Measurements from ENCODE around the gene RPL5.
A peak's percentile ranks its signal among the peaks of the same experiment; 100 is the strongest.

Gene RPL5

DNA sequence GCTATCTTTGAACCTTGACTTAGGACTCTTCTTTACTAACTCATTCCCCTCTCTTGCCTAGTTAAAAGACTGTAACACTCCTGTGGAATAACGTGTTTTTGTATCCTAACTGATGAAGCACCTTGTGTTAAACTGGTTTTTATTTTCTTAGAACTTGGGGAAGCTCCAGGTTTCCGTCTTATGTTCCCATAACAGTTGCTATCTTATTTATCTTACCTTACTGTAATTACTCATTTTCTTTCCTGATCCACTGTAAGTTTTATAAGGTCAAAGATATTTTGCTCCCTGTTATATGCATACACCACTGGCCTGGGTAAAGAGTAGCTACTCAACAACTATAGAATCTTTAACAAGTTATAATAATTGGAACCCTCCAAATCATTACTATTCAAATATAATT, 43.1 kb downstream of the RPL5 start:
- Histone ChIP-seq H3K9me3 (ENCODE audit: control insufficient read depth in 1 of 2, low read length in 2 of 2) (peaks cover 0 to 2% of the 10 kb centered on the region in 2 donors), H3K36me3 (ENCODE audit: control insufficient read depth in 1 of 2, insufficient read depth in 2 of 2, low read length in 2 of 2) (peaks cover 0 to 7% of the 10 kb centered on the region in 2 donors)

DNA sequence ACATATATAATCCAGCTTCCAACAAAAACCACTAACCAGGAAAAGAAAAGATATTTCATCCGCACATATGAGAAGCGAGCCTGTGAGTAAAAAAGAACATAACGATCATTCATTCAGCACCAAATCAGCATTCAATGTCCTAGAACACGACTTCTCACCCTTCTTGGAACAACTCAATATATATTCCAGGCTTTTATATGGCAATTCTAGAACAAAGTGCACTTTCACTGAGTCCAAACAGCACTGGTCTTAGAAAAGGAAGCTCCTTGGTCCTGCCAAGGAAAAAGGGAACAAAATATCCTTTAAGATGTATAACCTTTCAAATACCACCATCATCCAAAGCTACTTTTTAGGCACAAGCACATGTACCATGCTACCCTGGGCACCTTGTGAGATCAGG, 44.5 kb downstream of the RPL5 start:
- Histone ChIP-seq H3K27me3 (ENCODE audit: control insufficient read depth in 1 of 2, insufficient read depth in 2 of 2, low read length in 2 of 2) (no peaks in the 10 kb centered on the region), H3K36me3 (ENCODE audit: control insufficient read depth in 1 of 2, insufficient read depth in 2 of 2, low read length in 2 of 2) (peaks cover 0 to 7% of the 10 kb centered on the region in 2 donors), H3K4me1 (ENCODE audit: control insufficient read depth in 1 of 2, insufficient read depth in 2 of 2, low read length in 2 of 2) (peaks cover 0 to 10% of the 10 kb centered on the region in 2 donors), H3K27ac (ENCODE audit: low read depth, low read length) (no peak overlapping the region), H3K4me3 (ENCODE audit: low read depth in 1 of 2, low read length in 2 of 2) (no peak overlapping the region), H3K9me3 (ENCODE audit: control insufficient read depth in 1 of 2, low read length in 2 of 2) (peaks cover 0 to 2% of the 10 kb centered on the region in 2 donors), H3K9ac (ENCODE audit: low read depth in 1 of 2, low read length in 2 of 2) (no peak overlapping the region)

More for the DNA sequence above, 43.1 kb downstream of the RPL5 start:
- Histone ChIP-seq H3K4me1 (ENCODE audit: control insufficient read depth in 1 of 2, insufficient read depth in 2 of 2, low read length in 2 of 2) (peaks cover 0 to 10% of the 10 kb centered on the region in 2 donors), H3K27me3 (ENCODE audit: control insufficient read depth in 1 of 2, insufficient read depth in 2 of 2, low read length in 2 of 2) (no peaks in the 10 kb centered on the region), H3K4me3 (ENCODE audit: low read depth in 1 of 2, low read length in 2 of 2) (no peak overlapping the region), H3K9ac (ENCODE audit: low read depth in 1 of 2, low read length in 2 of 2) (no peak overlapping the region), H3K27ac (ENCODE audit: low read depth, low read length) (no peak overlapping the region)

DNA sequence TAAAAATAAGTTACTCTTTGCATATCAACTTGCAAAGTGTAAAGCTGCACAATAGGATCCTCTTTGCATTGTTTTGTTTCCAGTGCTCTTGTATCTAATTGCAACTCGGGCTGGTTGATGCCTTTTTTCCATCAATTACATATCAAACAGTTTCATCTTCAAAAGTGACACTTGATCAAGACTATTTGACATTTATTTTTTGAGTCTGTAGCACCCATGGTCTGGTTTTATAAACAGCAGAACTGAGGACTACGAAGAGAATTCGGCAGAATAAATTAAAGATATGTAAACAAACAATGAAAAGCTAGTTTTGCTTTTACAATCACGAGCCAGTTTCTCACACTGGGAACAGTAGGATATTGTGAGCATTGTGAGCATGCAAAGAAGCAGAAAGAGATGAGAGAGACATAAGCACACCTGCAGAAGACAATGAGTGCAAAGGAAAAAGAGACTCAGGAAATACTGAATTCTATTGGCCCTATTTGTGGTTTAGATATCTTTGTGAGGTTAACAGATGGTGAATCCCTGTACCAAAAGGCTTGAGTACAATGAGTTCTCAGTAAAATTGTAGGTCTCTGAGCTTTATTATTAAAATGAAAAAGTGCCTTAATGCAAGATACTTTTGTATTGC, 45.4 kb downstream of the RPL5 start:
- Histone ChIP-seq H3K4me1 (ENCODE audit: control insufficient read depth in 1 of 2, insufficient read depth in 2 of 2, low read length in 2 of 2) (peaks cover 0 to 10% of the 10 kb centered on the region in 2 donors), H3K9ac (ENCODE audit: low read depth in 1 of 2, low read length in 2 of 2) (no peak overlapping the region), H3K36me3 (ENCODE audit: control insufficient read depth in 1 of 2, insufficient read depth in 2 of 2, low read length in 2 of 2) (peaks cover 0 to 7% of the 10 kb centered on the region in 2 donors), H3K27me3 (ENCODE audit: control insufficient read depth in 1 of 2, insufficient read depth in 2 of 2, low read length in 2 of 2) (no peaks in the 10 kb centered on the region), H3K9me3 (ENCODE audit: control insufficient read depth in 1 of 2, low read length in 2 of 2) (peaks cover 0 to 2% of the 10 kb centered on the region in 2 donors), H3K27ac (ENCODE audit: low read depth, low read length) (no peak overlapping the region), H3K4me3 (ENCODE audit: low read depth in 1 of 2, low read length in 2 of 2) (peak overlapping the region in 1 of 2 donors; percentile 18)

GRCh38 chr1:92877792-92878191, 46.0 kb downstream of the RPL5 start:
- Histone ChIP-seq H3K36me3 (ENCODE audit: control insufficient read depth in 1 of 2, insufficient read depth in 2 of 2, low read length in 2 of 2) (peaks cover 0 to 7% of the 10 kb centered on the region in 2 donors), H3K4me1 (ENCODE audit: control insufficient read depth in 1 of 2, insufficient read depth in 2 of 2, low read length in 2 of 2) (peaks cover 0 to 10% of the 10 kb centered on the region in 2 donors), H3K9me3 (ENCODE audit: control insufficient read depth in 1 of 2, low read length in 2 of 2) (no peaks in the 10 kb centered on the region), H3K4me3 (ENCODE audit: low read depth in 1 of 2, low read length in 2 of 2) (peak overlapping the region in 1 of 2 donors; percentile 18), H3K27ac (ENCODE audit: low read depth, low read length) (no peak overlapping the region), H3K27me3 (ENCODE audit: control insufficient read depth in 1 of 2, insufficient read depth in 2 of 2, low read length in 2 of 2) (no peaks in the 10 kb centered on the region), H3K9ac (ENCODE audit: low read depth in 1 of 2, low read length in 2 of 2) (no peak overlapping the region)

DNA sequence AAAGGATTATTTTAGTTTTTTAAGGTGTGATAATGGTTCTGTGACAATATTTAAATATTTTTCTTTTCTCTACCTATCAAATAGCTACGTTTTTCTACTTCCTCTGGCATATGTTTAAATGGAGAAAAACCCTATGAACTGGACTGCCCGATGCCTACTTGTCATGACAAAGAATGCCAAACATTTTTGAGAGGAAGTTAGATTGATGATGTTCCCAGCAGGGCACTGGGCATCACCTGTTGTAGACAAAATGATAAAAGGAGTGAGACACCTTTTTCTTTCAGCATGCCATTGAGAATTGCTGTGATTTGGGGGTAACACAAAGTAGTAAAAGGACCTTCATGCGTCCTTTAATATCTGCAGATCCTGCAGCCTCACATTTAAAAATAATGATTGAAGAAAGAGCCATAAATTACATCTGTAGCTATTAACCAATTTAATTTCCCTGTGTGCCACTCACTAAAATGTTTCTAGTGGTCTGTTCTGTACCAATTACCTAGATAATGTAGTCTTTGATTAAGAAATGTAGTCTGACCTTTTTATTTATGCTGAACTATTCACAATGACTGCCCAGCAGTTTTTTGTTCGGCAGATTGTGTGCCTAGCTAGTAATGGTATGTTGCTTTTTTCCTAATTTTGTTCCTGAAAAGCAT, 47.6 kb downstream of the RPL5 start:
- H3K4me3 ChIP-seq (ENCODE audit: low read depth in 1 of 2, low read length in 2 of 2) = no peak overlapping the region
- peaks cover 0 to 6% of the 10 kb centered on the region in 2 donors for H3K36me3 ChIP-seq (ENCODE audit: control insufficient read depth in 1 of 2, insufficient read depth in 2 of 2, low read length in 2 of 2)
- peaks cover 0 to 10% of the 10 kb centered on the region in 2 donors for H3K4me1 ChIP-seq (ENCODE audit: control insufficient read depth in 1 of 2, insufficient read depth in 2 of 2, low read length in 2 of 2)
- no peaks in the 10 kb centered on the region for H3K9me3 ChIP-seq (ENCODE audit: control insufficient read depth in 1 of 2, low read length in 2 of 2)
- H3K27me3 ChIP-seq (ENCODE audit: control insufficient read depth in 1 of 2, insufficient read depth in 2 of 2, low read length in 2 of 2) = no peaks in the 10 kb centered on the region
- H3K27ac ChIP-seq (ENCODE audit: low read depth, low read length) = no peak overlapping the region
- no peak overlapping the region for H3K9ac ChIP-seq (ENCODE audit: low read depth in 1 of 2, low read length in 2 of 2)

DNA sequence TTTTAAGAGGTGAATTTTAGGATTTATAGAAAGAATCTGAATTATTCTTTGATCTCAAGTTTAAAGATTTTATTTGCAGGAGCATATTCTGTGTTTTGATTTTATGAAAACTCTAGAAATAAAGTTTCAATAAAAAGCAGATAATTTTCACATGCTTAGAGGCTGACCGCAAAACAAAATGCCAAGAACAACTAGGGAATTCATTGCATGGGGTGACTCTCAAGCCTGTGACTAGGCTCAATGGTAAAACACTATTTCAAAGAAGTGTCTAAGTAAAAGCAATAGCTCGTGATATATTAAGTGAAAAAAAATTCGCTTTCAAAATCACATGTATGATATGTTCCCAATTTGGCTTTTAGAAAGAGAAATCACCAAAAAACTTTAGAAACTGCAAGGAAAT, 49.6 kb downstream of the RPL5 start:
- Histone ChIP-seq H3K4me3 (ENCODE audit: low read depth in 1 of 2, low read length in 2 of 2) (no peak overlapping the region), H3K4me1 (ENCODE audit: control insufficient read depth in 1 of 2, insufficient read depth in 2 of 2, low read length in 2 of 2) (peaks cover 0 to 10% of the 10 kb centered on the region in 2 donors), H3K9me3 (ENCODE audit: control insufficient read depth in 1 of 2, low read length in 2 of 2) (no peaks in the 10 kb centered on the region), H3K9ac (ENCODE audit: low read depth in 1 of 2, low read length in 2 of 2) (no peak overlapping the region), H3K27ac (ENCODE audit: low read depth, low read length) (no peak overlapping the region), H3K27me3 (ENCODE audit: control insufficient read depth in 1 of 2, insufficient read depth in 2 of 2, low read length in 2 of 2) (no peaks in the 10 kb centered on the region), H3K36me3 (ENCODE audit: control insufficient read depth in 1 of 2, insufficient read depth in 2 of 2, low read length in 2 of 2) (no peaks in the 10 kb centered on the region)

DNA sequence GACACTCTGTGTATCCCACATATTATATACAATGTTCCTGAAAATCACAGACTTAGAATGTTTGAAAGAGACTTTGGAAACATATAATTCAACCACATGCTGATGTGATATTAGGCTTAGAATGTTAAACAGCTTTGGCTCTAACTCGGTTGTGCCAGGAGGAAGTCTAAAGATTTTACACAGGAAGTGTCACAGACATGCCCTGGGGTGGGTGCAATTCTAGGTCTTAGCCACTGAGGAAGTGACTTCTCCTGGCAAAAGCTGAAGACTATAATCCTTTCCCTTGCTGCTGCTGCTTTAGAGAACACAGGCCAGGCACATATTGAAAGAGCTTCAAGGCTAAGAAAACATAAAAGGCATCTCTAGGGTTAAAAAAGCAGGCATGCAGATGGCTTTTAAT, 51.0 kb downstream of the RPL5 start:
- Histone ChIP-seq H3K9ac (ENCODE audit: low read depth in 1 of 2, low read length in 2 of 2) (no peak overlapping the region), H3K9me3 (ENCODE audit: control insufficient read depth in 1 of 2, low read length in 2 of 2) (no peaks in the 10 kb centered on the region), H3K36me3 (ENCODE audit: control insufficient read depth in 1 of 2, insufficient read depth in 2 of 2, low read length in 2 of 2) (no peaks in the 10 kb centered on the region), H3K4me1 (ENCODE audit: control insufficient read depth in 1 of 2, insufficient read depth in 2 of 2, low read length in 2 of 2) (peaks cover 0 to 2% of the 10 kb centered on the region in 2 donors), H3K27ac (ENCODE audit: low read depth, low read length) (no peak overlapping the region), H3K27me3 (ENCODE audit: control insufficient read depth in 1 of 2, insufficient read depth in 2 of 2, low read length in 2 of 2) (no peaks in the 10 kb centered on the region), H3K4me3 (ENCODE audit: low read depth in 1 of 2, low read length in 2 of 2) (no peak overlapping the region)

DNA sequence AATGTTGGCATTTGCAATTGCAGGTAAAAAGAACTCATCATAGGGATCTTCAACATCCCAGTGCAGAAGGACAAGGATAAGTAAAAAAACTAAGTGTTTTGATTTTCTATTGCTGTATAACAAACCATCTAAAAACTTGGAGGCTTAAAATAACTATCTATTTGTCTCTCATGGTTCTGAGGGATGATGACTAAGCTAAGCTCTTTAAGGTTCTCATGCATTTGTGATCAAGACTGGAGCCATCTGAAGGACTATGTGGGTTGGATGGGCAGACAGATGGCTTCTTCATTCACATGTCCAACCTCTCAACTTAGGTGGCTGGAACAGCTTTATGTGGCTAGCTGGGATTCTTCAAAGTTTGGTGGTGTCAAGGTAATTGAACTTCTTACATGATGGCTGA, 51.5 kb downstream of the RPL5 start:
- Histone ChIP-seq H3K36me3 (ENCODE audit: control insufficient read depth in 1 of 2, insufficient read depth in 2 of 2, low read length in 2 of 2) (no peaks in the 10 kb centered on the region), H3K4me3 (ENCODE audit: low read depth in 1 of 2, low read length in 2 of 2) (no peak overlapping the region), H3K27ac (ENCODE audit: low read depth, low read length) (no peak overlapping the region), H3K4me1 (ENCODE audit: control insufficient read depth in 1 of 2, insufficient read depth in 2 of 2, low read length in 2 of 2) (no peaks in the 10 kb centered on the region), H3K9ac (ENCODE audit: low read depth in 1 of 2, low read length in 2 of 2) (no peak overlapping the region), H3K9me3 (ENCODE audit: control insufficient read depth in 1 of 2, low read length in 2 of 2) (no peaks in the 10 kb centered on the region), H3K27me3 (ENCODE audit: control insufficient read depth in 1 of 2, insufficient read depth in 2 of 2, low read length in 2 of 2) (no peaks in the 10 kb centered on the region)

- H3K9me3 ChIP-seq (ENCODE audit: control insufficient read depth in 1 of 2, low read length in 2 of 2) = peaks cover 0 to 3% of the 10 kb centered on the region in 2 donors
- H3K27ac ChIP-seq (ENCODE audit: low read depth, low read length) = no peak overlapping the region
- H3K27me3 ChIP-seq (ENCODE audit: control insufficient read depth in 1 of 2, insufficient read depth in 2 of 2, low read length in 2 of 2) = no peaks in the 10 kb centered on the region
- no peaks in the 10 kb centered on the region for H3K4me1 ChIP-seq (ENCODE audit: control insufficient read depth in 1 of 2, insufficient read depth in 2 of 2, low read length in 2 of 2)
- no peaks in the 10 kb centered on the region for H3K36me3 ChIP-seq (ENCODE audit: control insufficient read depth in 1 of 2, insufficient read depth in 2 of 2, low read length in 2 of 2)
- no peak overlapping the region for H3K4me3 ChIP-seq (ENCODE audit: low read depth in 1 of 2, low read length in 2 of 2)
- H3K9ac ChIP-seq (ENCODE audit: low read depth in 1 of 2, low read length in 2 of 2) = no peak overlapping the region
These were observed 52.4 kb downstream of the RPL5 start for GRCh38 chr1:92884195-92884594.

GRCh38 chr1:92886886-92887419, 55.1 kb downstream of the RPL5 start:
- Histone ChIP-seq H3K9ac (ENCODE audit: low read depth in 1 of 2, low read length in 2 of 2) (no peak overlapping the region), H3K9me3 (ENCODE audit: control insufficient read depth in 1 of 2, low read length in 2 of 2) (peaks cover 2 to 4% of the 10 kb centered on the region in 2 donors), H3K36me3 (ENCODE audit: control insufficient read depth in 1 of 2, insufficient read depth in 2 of 2, low read length in 2 of 2) (no peaks in the 10 kb centered on the region), H3K27me3 (ENCODE audit: control insufficient read depth in 1 of 2, insufficient read depth in 2 of 2, low read length in 2 of 2) (no peaks in the 10 kb centered on the region), H3K4me1 (ENCODE audit: control insufficient read depth in 1 of 2, insufficient read depth in 2 of 2, low read length in 2 of 2) (no peaks in the 10 kb centered on the region), H3K4me3 (ENCODE audit: low read depth in 1 of 2, low read length in 2 of 2) (no peak overlapping the region), H3K27ac (ENCODE audit: low read depth, low read length) (no peak overlapping the region)

Data from duodenal mucosa (tissue), 2 donors.